GM18907 (cell line): ENCODE measurements around the gene STAMBPL1.

ENCODE experiments used
- ATAC-seq: cut with Tn5 transposase; IDR thresholded peaks from one replicate; pipeline ENCODE4 v1.9.1; 2021; ENCODE audit warnings: mild to moderate bottlenecking, moderate library complexity; ENCODE audit not compliant: unreplicated experiment

The STAMBPL1 gene

DNA sequence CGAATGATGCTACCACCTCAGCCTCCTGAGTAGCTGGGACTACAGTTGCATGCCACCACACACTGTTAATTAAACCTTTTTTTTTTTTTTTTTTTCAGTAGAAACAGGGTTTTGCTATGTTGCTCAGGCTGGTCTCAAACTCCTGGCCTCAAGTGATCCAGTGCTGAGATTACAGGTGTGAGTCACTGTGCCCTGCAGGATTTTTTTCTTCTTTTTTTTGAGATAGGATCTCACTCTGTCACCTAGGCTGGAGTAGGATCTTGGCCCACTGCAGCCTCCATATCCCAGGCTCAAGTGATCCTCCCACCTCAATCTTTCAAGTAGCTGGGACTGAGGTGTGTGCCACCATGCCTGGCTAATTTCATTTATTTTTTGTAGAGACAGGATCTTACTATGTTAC lies 66.2 kb downstream of the STAMBPL1 start:
- no peak for ATAC-seq

DNA sequence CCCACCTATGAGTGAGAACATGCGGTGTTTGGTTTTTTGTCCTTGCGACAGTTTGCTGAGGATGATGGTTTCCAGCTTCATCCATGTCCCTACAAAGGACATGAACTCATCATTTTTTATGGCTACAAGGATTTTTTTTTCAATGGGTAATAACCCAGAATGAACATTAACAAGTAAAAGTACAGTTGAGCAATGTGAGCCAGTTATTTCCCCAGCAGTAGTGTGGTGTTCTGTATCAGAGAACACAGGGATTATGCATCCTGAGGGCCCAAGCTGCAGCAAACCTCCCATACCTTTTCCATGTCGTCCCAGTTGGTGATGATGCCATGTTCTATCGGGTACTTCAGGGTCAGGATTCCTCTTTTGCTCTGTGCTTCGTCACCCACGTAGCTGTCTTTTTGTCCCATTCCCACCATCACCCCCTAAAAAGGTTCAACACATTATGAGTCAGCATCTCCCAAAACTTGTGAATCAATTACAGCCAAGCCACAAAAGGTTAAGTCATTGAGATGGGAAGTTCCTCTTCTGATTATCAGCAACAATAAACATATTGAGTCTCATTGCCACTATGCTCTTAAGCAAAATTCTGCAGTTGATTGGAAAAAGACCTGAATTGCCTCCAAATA lies 67.0 kb downstream of the STAMBPL1 start:
- ATAC-seq: no peak

DNA sequence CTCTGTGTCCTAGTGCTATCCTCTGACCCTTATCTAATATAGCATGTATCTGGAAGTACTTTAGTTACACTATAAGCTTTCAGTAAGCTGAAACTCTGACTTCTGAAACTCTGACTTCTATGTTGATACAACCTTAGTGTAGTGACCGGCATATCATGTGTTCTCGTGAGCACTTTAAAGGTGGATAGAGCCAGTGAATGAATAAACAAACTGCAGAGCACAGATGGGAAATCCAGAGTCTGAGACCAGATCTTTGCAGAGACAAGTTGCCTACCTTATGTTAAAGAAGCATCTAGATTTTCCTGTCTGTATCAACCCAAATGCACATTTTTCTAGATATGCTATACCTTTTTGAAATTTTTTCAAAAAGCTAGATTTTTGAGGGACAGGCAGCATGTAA lies 69.0 kb downstream of the STAMBPL1 start:
- ATAC-seq: no peak

DNA sequence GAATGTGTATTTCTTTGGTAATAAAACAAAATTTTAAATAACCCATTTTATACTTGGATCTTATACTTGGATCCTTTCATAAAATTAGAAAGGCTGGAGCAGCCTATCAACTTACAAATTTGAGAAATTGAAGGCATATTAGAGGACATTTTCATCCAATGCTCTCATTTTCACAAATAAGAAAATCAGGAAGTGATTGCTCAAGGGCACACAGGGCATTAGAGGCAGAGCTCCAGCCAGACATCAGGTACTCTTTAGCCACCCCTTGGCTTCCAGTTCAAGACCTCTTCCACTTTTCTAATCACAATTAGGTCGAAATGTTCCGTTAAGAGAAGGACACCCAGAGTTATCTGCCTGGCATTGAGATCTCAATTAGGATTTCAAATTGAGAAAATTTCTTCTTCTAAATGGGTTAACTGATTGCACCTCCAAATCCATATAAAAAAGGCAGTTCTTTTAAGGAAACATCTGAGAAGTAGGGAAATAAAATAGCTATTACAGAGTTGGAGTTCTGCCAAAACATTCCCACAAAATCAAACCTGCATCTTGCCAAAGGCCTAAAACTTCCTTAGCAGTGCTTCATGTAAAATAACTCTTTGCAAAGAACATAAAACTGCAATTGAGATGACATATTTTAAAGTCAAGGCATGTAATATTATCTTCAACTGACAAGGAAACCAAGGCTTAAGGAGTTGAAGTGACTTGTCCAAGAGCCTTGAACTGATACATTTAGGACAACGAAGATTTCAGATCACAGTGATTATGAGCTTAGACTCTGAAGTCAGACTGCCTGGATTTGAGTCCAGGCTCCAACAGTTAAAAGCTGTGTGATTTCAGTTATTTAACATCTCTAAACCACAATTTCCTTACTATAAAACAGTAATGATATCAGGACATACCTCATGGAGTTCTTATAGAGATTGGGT lies 70.1 kb downstream of the STAMBPL1 start:
- no peak for ATAC-seq

DNA sequence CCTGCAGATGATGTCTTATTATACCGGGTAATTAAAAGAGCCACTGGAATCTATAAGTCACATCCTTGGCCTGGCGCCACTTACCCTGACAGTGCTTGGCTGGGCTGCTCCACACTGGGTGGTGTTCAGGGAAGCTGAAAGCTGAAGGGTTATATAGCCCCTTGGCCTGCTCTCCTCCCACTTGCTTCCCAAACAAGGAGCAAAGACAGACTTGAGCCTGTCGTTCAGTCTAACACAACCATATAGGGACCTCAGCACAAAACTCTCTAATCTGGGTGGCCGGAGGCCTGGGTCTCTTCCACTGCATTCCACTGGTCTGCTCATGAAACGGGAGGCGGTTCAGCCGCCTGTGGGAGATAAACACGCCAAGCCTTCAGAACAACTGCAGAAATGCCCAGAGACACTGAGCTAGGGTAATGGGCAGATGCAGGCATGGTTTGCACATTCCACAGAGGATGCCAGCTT lies 72.6 kb downstream of the STAMBPL1 start, which contains the start of gene ACTA2:
TSS of gene ACTA2 (minus strand) at position 127 of the 465 bp plus-strand sequence. CDS start 3,843 bp downstream, outside the sequence.
- ATAC-seq: no peak

DNA sequence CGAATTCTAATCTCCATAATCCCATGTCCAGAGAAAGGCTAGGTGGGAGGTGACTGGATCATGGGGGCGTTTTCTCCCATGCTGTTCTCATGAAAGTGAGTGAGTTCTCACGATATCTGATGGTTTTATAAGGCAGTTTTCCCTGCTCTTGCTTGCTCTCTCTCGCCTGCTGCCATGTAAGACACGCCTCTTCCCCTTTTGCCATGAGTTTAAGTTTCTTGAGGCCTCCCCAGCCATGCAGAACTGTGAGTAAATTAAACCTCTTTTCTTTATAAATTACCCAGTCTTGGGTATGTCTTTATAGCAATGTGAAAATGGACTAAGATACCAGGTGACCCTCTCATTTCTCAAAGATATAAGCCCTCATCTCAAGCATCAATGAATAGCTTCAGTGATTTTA lies 73.6 kb downstream of the STAMBPL1 start:
- no peak for ATAC-seq

DNA sequence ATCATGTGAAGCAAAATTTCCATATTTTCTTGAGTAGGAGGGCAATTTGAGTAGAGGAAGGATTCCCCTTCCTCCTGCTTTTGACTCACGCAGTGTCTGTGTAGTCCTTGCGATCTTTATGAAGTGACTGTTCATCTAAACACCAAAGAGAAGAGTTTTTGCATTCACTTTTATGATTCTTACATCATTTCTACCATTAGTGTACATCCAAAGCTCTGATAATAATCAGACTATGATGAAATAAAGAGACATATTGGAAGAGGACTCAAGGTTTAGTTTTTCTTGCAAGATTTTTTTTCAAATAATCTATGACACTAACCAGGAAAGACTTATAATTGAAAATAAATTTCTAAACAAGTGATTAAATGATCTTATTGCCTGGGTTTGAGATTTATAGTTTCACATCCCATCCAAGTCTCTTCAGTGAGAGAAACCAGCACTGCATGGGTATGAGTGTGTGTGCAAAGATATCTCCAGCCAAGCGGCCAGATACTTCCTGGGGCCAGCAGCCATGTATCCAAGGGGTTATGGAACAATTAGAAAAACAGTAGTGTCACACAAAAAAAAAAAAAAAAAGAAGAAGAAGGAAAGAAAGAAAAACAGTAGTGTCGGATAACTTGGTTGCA lies 74.5 kb downstream of the STAMBPL1 start:
- no peak for ATAC-seq

DNA sequence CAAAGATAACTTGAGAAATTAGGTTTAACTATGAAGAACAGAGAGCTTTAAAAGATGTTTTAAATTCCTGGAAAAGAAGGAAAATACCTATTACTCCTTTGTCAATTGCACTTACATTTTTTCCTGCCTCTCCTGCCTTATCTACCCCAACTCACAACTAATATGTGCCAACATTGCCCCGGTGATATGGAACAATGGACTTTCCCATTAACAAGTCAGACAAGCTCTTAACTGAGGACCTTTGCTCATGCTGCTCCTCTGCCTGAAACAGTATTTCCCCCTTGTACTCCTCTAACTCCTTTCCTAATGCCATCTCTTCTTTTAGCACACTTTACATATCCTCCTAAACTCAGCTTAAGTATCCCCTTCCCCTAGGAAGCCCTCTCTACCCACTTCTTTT lies 77.3 kb downstream of the STAMBPL1 start:
- ATAC-seq: no peak

DNA sequence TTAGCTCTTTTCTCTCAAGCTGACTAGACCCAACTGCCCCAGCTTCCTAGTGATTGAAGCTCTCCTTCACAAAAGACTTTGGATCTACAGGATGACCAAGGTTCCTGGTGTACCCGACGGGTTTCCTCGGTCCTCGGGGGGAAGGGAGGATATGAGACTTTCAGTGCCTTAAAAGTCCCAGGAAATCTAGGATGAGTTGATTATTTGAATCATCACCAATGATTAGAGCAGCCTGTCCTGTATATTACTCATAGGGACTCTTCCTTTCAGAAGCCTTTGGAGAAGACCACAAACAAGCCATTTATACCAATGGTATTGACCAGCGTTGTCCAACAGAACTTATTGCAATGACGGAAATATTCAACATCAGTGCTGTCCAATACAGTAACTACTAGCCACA lies 78.7 kb downstream of the STAMBPL1 start:
- ATAC-seq: no peak

DNA sequence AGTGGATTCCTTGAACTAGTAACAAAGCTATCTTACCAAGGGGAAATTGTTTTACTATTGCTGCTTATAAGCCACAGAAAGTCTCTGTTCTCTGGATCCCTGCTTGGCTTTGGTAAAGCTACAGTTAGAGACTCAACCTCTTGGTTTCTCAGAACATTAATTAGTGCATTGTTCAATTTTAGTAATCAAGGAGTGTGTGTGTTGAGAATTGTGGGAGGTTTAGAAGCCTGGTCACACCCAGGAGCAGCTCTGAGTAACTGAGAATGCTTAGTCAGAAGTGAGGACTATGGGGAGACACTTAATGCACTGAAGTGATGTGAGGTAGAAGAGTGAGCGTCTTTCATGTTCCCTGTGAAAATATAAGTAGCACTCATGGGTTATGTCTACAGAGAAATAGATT lies 80.8 kb downstream of the STAMBPL1 start:
- ATAC-seq: no peak

DNA sequence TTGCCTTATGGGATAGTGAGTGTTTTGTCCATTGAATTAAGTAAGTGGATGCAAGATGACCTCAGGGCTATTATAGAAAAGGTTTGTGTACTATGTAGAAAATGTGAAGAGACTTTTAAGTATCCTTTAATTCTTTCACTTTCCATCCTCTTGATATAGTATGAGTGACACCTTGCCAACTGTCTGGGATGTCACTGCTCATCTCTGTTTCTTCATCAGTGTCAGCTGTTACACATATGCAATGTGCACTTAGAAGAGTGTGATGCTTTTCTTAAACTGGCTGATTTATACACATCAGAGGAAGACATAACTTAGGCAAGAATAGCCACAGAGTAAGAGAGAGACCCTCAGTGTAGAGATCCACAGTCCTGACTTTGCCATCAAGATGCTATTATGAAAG lies 81.2 kb downstream of the STAMBPL1 start:
- no peak for ATAC-seq

DNA sequence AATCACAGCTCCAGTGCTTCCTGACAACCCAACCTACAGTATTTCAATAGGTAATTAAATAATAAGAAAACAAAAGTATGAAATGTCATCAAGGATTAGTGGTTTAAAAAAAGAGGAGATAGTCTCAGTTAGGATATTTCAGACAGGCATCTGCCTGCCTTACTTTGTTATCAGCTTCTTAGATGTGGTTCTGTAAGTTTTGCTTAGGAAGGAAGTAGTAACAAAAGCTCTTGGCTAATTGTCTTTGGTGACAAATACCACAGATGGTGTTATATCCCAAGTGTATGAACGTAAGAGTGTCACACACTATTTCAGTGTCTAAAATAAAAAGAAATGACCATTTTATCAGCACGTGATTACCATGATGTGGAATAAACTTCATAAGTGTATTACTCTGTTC lies 82.3 kb downstream of the STAMBPL1 start:
- ATAC-seq: no peak

DNA sequence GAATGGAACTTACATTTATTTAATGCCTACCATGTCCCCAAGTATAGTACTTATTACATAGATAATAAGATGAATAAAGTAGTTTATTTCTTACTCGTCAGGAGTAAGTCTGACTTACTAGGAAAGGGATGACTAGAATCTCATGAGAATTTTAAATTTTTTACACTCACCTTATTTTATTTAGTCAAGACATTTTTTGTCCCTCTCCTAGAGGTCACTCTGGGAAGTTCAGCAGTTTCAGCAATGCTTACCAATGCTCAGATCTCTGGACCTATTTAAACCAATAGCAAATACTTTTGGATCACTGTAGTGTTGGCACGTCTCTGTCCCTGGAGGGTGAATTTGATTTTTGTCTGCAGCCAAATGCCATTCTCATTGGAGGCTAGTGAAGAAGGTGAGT lies 83.3 kb downstream of the STAMBPL1 start:
- ATAC-seq: no peak

DNA sequence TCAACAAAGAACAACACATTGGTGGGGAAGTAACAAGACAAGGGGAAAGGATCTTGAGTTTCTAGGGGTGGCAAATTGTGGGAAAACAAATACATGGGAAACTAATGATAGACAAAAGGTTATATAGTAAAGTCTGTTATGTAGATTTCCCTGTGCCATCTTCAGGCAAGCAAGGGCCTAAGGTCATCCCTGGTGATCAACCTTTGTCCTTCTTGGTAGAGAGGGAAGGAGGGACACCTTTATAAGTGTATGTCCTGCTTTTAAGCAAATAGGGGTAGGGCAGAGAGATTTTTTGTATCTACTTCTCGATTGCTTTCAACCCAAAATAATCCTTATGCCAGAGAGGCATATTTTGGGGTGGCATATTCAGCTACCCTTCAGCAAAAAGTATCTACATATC lies 84.3 kb downstream of the STAMBPL1 start:
- ATAC-seq: no peak

DNA sequence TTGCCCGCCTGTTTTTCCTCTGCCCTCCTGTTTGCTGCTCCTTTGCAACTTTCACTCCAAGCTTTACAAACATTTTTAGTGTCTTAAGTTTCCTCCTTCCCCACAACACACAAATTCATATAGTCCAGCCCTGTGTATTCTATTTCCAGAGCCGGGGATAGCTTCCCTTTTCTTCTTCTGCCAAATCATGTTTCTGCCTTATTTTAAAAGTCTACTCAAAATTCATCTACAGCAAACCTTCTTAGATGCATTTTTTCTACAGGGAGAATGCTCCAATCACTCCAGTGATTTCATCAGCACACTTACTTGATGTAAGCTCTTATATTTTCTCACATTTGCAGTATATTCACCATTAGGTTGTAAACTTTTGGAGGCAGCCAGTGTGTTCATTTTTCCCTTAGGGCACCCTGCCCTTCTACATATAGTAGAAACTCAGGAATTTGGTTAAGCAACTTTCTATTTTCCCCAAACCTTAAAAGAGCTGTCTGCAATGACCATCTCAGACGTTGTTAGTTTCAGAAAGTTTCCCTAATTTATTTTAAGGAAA lies 84.9 kb downstream of the STAMBPL1 start:
- ATAC-seq: no peak

DNA sequence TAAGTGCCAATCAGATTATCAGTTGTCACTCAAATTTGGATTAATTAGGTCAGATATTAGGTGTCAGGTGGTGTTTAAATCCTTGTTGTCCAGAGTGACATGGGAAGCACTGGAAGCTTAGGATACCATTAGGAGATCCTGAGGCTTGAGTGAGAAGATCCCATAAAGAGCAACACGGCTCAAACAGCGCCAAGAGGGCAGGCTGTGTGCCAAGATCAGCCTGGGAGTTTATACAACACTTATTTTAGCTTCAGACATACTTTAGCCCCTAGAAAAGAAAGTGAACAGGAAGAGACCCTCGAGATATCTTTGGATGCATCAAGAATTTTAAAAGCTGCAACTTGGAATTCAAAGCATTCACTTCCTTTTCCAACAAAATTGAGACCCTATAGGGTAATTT lies 86.8 kb downstream of the STAMBPL1 start:
- ATAC-seq: no peak

DNA sequence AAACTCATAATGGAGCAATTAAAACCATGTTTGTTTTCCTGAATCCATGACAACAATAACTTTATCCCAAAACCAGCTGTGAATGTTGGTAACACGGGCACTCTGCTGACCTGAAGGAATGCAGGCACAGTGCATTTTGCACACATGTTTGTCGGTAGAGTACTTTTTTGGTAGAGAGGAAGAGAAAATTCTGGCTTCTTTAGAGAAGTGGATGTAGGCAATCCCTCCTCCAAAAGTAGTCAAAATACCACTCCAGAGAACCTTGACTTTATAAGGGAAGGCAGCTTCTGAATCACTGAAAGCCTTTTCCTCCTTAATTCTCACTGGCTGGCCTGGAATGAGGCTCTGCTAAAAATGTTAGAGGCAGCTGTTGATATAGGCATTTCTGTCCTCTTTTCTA lies 88.3 kb downstream of the STAMBPL1 start:
- no peak for ATAC-seq

DNA sequence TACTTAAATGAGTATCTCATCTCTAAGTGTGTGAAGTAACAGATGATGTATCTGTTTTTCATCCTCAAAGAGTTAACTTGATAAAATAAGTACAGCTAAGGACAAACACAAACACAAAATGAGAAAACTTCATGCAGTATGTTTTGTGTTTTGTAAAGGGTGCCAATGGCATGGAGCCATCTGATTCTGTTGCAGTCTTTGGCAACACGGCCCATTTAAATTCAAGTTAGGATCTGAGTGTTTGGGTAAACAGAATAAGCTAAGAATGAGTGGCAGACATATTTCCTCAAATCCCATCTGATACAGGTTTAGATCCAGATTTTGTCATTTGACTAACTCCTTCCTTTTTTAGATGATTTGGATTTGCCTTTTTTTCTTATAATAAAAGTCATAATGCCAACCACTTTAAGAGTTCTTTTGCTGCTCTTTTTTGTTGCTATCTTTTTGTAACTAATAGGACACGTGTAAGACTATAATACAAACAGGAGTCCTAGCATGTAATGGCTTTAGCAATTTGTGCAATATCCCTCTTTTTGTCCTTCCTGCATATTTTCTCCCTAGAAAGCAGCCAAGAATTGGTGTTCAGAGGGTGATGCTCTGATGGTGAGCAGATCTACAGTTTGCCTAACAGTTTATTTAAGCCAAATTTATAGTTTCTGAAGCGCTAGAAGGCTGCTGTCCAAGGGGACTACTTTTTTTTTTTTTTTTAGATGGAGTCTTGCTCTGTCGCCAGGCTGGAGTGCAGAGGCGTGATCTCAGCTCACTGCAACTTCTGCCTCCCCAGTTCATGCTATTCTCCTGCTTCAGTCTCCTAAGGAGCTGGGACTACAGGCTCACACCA lies 91.4 kb downstream of the STAMBPL1 start:
- no peak for ATAC-seq
